ENCODE data around the gene TPCN1. TPM values are rescaled to one million over a fixed set of nuclear protein-coding genes. Genes with fewer than 3 reads are reported as not detected.

TPCN1 gene
- total RNA-seq, 2 donors from 2014 or later, result 18.9 to 30.8 TPM

GRCh38 chr12:113292547-113292946 lies 71.3 kb downstream of the TPCN1 start:
- Mint-ChIP-seq H3K27ac (no peak overlapping the region), H3K4me1 (no peaks in the 10 kb centered on the region), H3K4me3 (no peak overlapping the region), H3K9me3 (no peaks in the 10 kb centered on the region), H3K36me3 (ENCODE audit: low read depth) (peaks cover 7% of the 10 kb centered on the region), H3K27me3 (ENCODE audit: insufficient read depth) (no peaks in the 10 kb centered on the region)
- H3K27ac ChIP-seq (ENCODE audit: low read depth, low read length), result no peak overlapping the region
- no peak for DNase-seq
- WGBS, 2 experiments (ENCODE audit: insufficient coverage in 1 of 2, insufficient read length in 1 of 2), result 87 to 90% methylated on average over 6 to 7 of the region's 7 CpGs
- TF ChIP-seq CTCF (conservative IDR thresholded peaks at IDR 0.05), result no peak
- H3K27me3 ChIP-seq (ENCODE audit: control insufficient read depth, insufficient read depth, low read length, poor library complexity, severe bottlenecking), result no peaks in the 10 kb centered on the region
- H3K36me3 ChIP-seq (ENCODE audit: control insufficient read depth, insufficient read depth, low read length), result no peaks in the 10 kb centered on the region
- no peak overlapping the region for H3K4me3 ChIP-seq (ENCODE audit: low read length)
- H3K9me3 ChIP-seq (ENCODE audit: control insufficient read depth, low read length), result no peaks in the 10 kb centered on the region
- H3K9ac ChIP-seq (ENCODE audit: extremely low read depth, low read length, poor library complexity, severe bottlenecking), result no peak overlapping the region
- H3K4me1 ChIP-seq (ENCODE audit: control insufficient read depth, insufficient read depth, low read length), result no peaks in the 10 kb centered on the region

GRCh38 chr12:113293100-113293499 lies 71.8 kb downstream of the TPCN1 start:
- no peaks in the 10 kb centered on the region for H3K27me3 Mint-ChIP-seq (ENCODE audit: insufficient read depth)
- no peaks in the 10 kb centered on the region for H3K9me3 Mint-ChIP-seq
- H3K9ac ChIP-seq (ENCODE audit: extremely low read depth, low read length, poor library complexity, severe bottlenecking), result no peak overlapping the region
- H3K27ac ChIP-seq (ENCODE audit: low read depth, low read length), result no peak overlapping the region
- H3K27ac Mint-ChIP-seq, result no peak overlapping the region
- H3K4me3 ChIP-seq (ENCODE audit: low read length), result no peak overlapping the region
- peaks cover 7% of the 10 kb centered on the region for H3K36me3 Mint-ChIP-seq (ENCODE audit: low read depth)
- H3K36me3 ChIP-seq (ENCODE audit: control insufficient read depth, insufficient read depth, low read length), result no peaks in the 10 kb centered on the region
- H3K4me1 Mint-ChIP-seq, result no peaks in the 10 kb centered on the region
- H3K27me3 ChIP-seq (ENCODE audit: control insufficient read depth, insufficient read depth, low read length, poor library complexity, severe bottlenecking), result no peaks in the 10 kb centered on the region
- no peak for DNase-seq
- WGBS, 2 experiments (ENCODE audit: insufficient coverage in 1 of 2, insufficient read length in 1 of 2), result 90 to 94% methylated on average over 6 to 10 of the region's 10 CpGs
- no peak overlapping the region for H3K4me3 Mint-ChIP-seq
- H3K4me1 ChIP-seq (ENCODE audit: control insufficient read depth, insufficient read depth, low read length), result no peaks in the 10 kb centered on the region
- no peak for TF ChIP-seq CTCF (conservative IDR thresholded peaks at IDR 0.05)
- no peaks in the 10 kb centered on the region for H3K9me3 ChIP-seq (ENCODE audit: control insufficient read depth, low read length)

GRCh38 chr12:113295886-113296556 lies 74.8 kb downstream of the TPCN1 start:
- Histone ChIP-seq H3K9ac (ENCODE audit: extremely low read depth, low read length, poor library complexity, severe bottlenecking) (no peak overlapping the region), H3K36me3 (ENCODE audit: control insufficient read depth, insufficient read depth, low read length) (no peaks in the 10 kb centered on the region), H3K27me3 (ENCODE audit: control insufficient read depth, insufficient read depth, low read length, poor library complexity, severe bottlenecking) (no peaks in the 10 kb centered on the region), H3K9me3 (ENCODE audit: control insufficient read depth, low read length) (no peaks in the 10 kb centered on the region), H3K4me1 (ENCODE audit: control insufficient read depth, insufficient read depth, low read length) (peaks cover 9% of the 10 kb centered on the region), H3K27ac (ENCODE audit: low read depth, low read length) (no peak overlapping the region), H3K4me3 (ENCODE audit: low read length) (no peak overlapping the region)
- no peaks in the 10 kb centered on the region for H3K27me3 Mint-ChIP-seq (ENCODE audit: insufficient read depth)
- peak; percentile 49 for DNase-seq
- peaks cover 7% of the 10 kb centered on the region for H3K36me3 Mint-ChIP-seq (ENCODE audit: low read depth)
- 93% methylated on average over 15 to 24 of the region's 24 CpGs for WGBS, 2 experiments (ENCODE audit: insufficient coverage in 1 of 2, insufficient read length in 1 of 2)
- peaks cover 8% of the 10 kb centered on the region for H3K4me1 Mint-ChIP-seq
- H3K27ac Mint-ChIP-seq, result no peak overlapping the region
- no peaks in the 10 kb centered on the region for H3K9me3 Mint-ChIP-seq
- TF ChIP-seq CTCF (conservative IDR thresholded peaks at IDR 0.05), result no peak
- H3K4me3 Mint-ChIP-seq, result no peak overlapping the region

Measured in endodermal cell (in vitro differentiated cells).